ENCODE results near the gene BRCA2. TPM values are rescaled to one million over a fixed set of nuclear protein-coding genes. Genes with fewer than 3 reads are reported as not detected.
A peak's percentile ranks its signal among the peaks of the same experiment; 100 is the strongest.

The BRCA2 gene
- total and polyA plus RNA-seq, 2 donors: 1.5 to 11.0 TPM

DNA sequence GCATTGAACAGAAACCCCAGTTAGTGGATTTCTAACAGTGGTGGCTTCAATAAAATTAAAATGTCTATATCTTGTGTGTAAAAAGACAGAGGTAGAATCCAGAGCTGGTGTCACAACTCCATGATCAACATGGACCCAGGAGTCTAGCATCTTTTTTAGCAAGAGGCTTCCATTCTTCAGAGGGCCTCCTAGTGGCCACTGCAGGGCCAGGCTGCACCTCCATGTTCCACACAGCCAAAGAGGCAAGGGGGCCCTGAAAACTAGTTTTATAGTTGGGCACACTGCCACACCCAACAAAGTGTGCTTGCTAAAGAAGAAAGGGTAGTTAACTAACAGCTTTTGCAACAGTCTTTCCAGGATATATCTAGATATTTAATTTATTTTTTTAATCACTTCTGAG, 99.7 kb downstream of the BRCA2 start:
- Histone ChIP-seq H3K27ac (ENCODE audit: low read depth in 1 of 2, low read length in 1 of 2) (no peak overlapping the region), H3K9me3 (ENCODE audit: control insufficient read depth in 2 of 2, insufficient read depth in 1 of 2, low read length in 1 of 2) (peaks cover 3 to 11% of the 10 kb centered on the region in 2 donors), H3K4me3 (ENCODE audit: low read length in 2 of 2) (no peak overlapping the region), H3K4me1 (ENCODE audit: control insufficient read depth in 2 of 2, insufficient read depth in 2 of 2, low read length in 2 of 2) (peaks cover 0 to 2% of the 10 kb centered on the region in 2 donors), H3K36me3 (ENCODE audit: control insufficient read depth in 2 of 2, insufficient read depth in 2 of 2, low read length in 1 of 2) (peaks cover 5% of the 10 kb centered on the region in 2 donors), H3K27me3 (ENCODE audit: control insufficient read depth in 2 of 2, insufficient read depth in 1 of 2, low read length in 1 of 2) (no peaks in the 10 kb centered on the region)
- DNase-seq (ENCODE audit: low read depth in 6 of 9, low spot score in 9 of 9): peak in 1 of 9 donors; percentile 24

DNA sequence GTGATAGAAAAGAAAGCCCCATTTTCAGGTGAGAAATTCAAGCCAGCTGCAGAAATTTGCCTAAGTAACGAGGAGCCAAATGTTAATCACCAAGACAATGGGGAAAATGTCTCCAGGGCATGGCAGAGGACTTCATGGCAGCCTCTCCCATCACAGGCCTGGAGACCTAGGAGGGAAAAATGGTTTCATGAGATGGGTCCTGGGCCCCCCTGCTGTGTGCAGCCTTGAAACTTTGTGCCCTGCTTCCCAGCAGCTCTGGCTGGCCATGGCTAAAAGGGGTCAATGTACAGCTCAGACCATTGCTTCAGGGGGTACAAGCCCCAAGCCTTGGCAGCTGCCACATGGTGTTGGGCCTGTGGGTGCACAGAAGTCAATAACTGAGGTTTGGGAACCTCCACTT, 102.7 kb downstream of the BRCA2 start:
- Histone ChIP-seq H3K27ac (ENCODE audit: low read depth in 1 of 2, low read length in 1 of 2) (no peak overlapping the region), H3K4me3 (ENCODE audit: low read length in 2 of 2) (no peak overlapping the region), H3K27me3 (ENCODE audit: control insufficient read depth in 2 of 2, insufficient read depth in 1 of 2, low read length in 1 of 2) (no peaks in the 10 kb centered on the region), H3K4me1 (ENCODE audit: control insufficient read depth in 2 of 2, insufficient read depth in 2 of 2, low read length in 2 of 2) (no peaks in the 10 kb centered on the region), H3K36me3 (ENCODE audit: control insufficient read depth in 2 of 2, insufficient read depth in 2 of 2, low read length in 1 of 2) (peaks cover 7 to 11% of the 10 kb centered on the region in 2 donors), H3K9me3 (ENCODE audit: control insufficient read depth in 2 of 2, insufficient read depth in 1 of 2, low read length in 1 of 2) (peaks cover 4 to 13% of the 10 kb centered on the region in 2 donors)
- no peak for DNase-seq (ENCODE audit: low read depth in 6 of 9, low spot score in 9 of 9)
- 100% methylated on average over 1 of the region's 1 CpG for WGBS

- no peaks in the 10 kb centered on the region for H3K27me3 ChIP-seq (ENCODE audit: control insufficient read depth in 2 of 2, insufficient read depth in 1 of 2, low read length in 1 of 2)
- WGBS: 100% methylated on average over 2 of the region's 2 CpGs
- peaks cover 7 to 11% of the 10 kb centered on the region in 2 donors for H3K36me3 ChIP-seq (ENCODE audit: control insufficient read depth in 2 of 2, insufficient read depth in 2 of 2, low read length in 1 of 2)
- H3K4me1 ChIP-seq (ENCODE audit: control insufficient read depth in 2 of 2, insufficient read depth in 2 of 2, low read length in 2 of 2): peaks cover 3 to 4% of the 10 kb centered on the region in 2 donors
- no peak overlapping the region for H3K27ac ChIP-seq (ENCODE audit: low read depth in 1 of 2, low read length in 1 of 2)
- H3K9me3 ChIP-seq (ENCODE audit: control insufficient read depth in 2 of 2, insufficient read depth in 1 of 2, low read length in 1 of 2): peaks cover 4 to 13% of the 10 kb centered on the region in 2 donors
- no peak overlapping the region for H3K4me3 ChIP-seq (ENCODE audit: low read length in 2 of 2)
- no peak for DNase-seq (ENCODE audit: low read depth in 6 of 9, low spot score in 9 of 9)
These were observed 104.6 kb downstream of the BRCA2 start for GRCh38 chr13:32419862-32420261.

GRCh38 chr13:32423592-32423991, 108.3 kb downstream of the BRCA2 start:
- no peaks in the 10 kb centered on the region for H3K27me3 ChIP-seq (ENCODE audit: control insufficient read depth in 2 of 2, insufficient read depth in 1 of 2, low read length in 1 of 2)
- H3K4me1 ChIP-seq (ENCODE audit: control insufficient read depth in 2 of 2, insufficient read depth in 2 of 2, low read length in 2 of 2): peaks cover 12 to 28% of the 10 kb centered on the region in 2 donors
- H3K9me3 ChIP-seq (ENCODE audit: control insufficient read depth in 2 of 2, insufficient read depth in 1 of 2, low read length in 1 of 2): peaks cover 4 to 9% of the 10 kb centered on the region in 2 donors
- peaks cover 7 to 14% of the 10 kb centered on the region in 2 donors for H3K36me3 ChIP-seq (ENCODE audit: control insufficient read depth in 2 of 2, insufficient read depth in 2 of 2, low read length in 1 of 2)
- no peak for DNase-seq (ENCODE audit: low read depth in 6 of 9, low spot score in 9 of 9)
- H3K4me3 ChIP-seq (ENCODE audit: low read length in 2 of 2): no peak overlapping the region
- WGBS: 85% methylated on average over 3 of the region's 3 CpGs
- no peak overlapping the region for H3K27ac ChIP-seq (ENCODE audit: low read depth in 1 of 2, low read length in 1 of 2)

DNA sequence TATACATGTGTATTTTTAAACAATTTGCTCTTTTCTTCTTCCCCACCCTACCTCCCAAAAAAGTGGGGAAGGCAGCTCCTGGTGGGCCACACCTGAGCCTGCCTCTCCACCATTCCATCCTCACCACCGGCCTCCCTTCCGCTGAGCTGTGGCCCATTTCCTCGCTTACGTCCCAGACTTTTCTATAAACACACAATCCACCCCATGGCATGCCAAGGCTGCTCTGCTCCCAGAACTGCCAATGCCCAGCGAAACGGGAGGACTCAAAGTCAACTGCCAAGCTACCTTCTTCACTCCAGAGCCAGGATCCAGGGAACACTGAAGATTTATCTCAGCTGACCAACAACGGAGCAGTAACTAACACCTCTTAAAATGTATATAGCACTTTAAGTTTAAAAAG, 109.8 kb downstream of the BRCA2 start:
- H3K27ac ChIP-seq (ENCODE audit: low read depth in 1 of 2, low read length in 1 of 2): peak overlapping the region in 1 of 2 donors; percentile 5
- 98% methylated on average over 7 of the region's 7 CpGs for WGBS

DNA sequence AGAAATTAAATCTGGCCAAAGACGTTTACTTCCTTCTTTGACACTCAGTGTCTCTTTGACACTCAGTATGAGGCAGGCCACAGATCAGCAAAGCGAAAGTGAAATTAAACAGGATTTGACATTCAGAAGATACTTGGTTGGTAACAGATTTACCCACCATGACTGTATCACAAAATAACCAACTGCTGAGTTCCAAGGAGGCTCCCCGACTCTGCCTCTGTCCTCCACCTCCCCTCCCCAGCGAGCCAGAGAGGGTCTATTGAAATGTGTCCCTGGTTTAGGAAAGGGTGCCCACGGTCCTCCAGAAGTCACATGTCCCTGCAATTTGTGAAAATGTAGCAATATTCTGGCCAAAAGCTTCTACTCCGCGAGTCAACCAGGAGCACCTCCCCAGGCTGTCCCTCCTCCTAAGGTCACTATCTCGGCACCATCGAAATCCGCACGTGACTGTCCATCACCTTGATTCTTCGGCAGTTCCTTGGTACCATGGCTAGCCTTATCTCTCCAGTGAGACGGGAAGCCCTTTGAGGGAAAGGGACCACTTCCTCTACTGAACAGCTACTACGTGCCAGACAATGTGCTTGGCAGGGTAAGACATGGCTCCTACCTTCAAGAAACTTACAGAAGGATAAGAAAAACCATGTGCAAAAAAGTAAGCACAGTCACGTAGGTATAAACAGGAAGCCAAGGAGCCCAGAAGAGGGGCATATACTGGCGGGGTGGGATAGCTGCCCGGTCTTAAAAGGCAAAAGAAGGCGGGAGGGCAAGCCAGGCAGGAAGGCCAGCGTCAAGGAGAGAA, 111.1 kb downstream of the BRCA2 start:
- Histone ChIP-seq H3K27me3 (ENCODE audit: control insufficient read depth in 2 of 2, insufficient read depth in 1 of 2, low read length in 1 of 2) (no peaks in the 10 kb centered on the region), H3K36me3 (ENCODE audit: control insufficient read depth in 2 of 2, insufficient read depth in 2 of 2, low read length in 1 of 2) (peaks cover 0 to 6% of the 10 kb centered on the region in 2 donors), H3K27ac (ENCODE audit: low read depth in 1 of 2, low read length in 1 of 2) (peak overlapping the region; percentile 98 to 99), H3K4me1 (ENCODE audit: control insufficient read depth in 2 of 2, insufficient read depth in 2 of 2, low read length in 2 of 2) (peaks cover 12 to 43% of the 10 kb centered on the region in 2 donors), H3K9me3 (ENCODE audit: control insufficient read depth in 2 of 2, insufficient read depth in 1 of 2, low read length in 1 of 2) (no peaks in the 10 kb centered on the region), H3K4me3 (ENCODE audit: low read length in 2 of 2) (peak overlapping the region; percentile 69 to 94)
- DNase-seq (ENCODE audit: low read depth in 6 of 9, low spot score in 9 of 9): peak in 8 of 9 donors; percentile 29 to 90 (median 66)
- 38% methylated on average over 19 of the region's 19 CpGs for WGBS

More for the DNA sequence above, 109.8 kb downstream of the BRCA2 start:
- no peaks in the 10 kb centered on the region for H3K27me3 ChIP-seq (ENCODE audit: control insufficient read depth in 2 of 2, insufficient read depth in 1 of 2, low read length in 1 of 2)
- peaks cover under 1 to 8% of the 10 kb centered on the region in 2 donors for H3K36me3 ChIP-seq (ENCODE audit: control insufficient read depth in 2 of 2, insufficient read depth in 2 of 2, low read length in 1 of 2)
- peaks cover 0 to under 1% of the 10 kb centered on the region in 2 donors for H3K9me3 ChIP-seq (ENCODE audit: control insufficient read depth in 2 of 2, insufficient read depth in 1 of 2, low read length in 1 of 2)
- no peak for DNase-seq (ENCODE audit: low read depth in 6 of 9, low spot score in 9 of 9)
- H3K4me3 ChIP-seq (ENCODE audit: low read length in 2 of 2): no peak overlapping the region
- H3K4me1 ChIP-seq (ENCODE audit: control insufficient read depth in 2 of 2, insufficient read depth in 2 of 2, low read length in 2 of 2): peaks cover 12 to 40% of the 10 kb centered on the region in 2 donors

GRCh38 chr13:32426990-32427851, 111.9 kb downstream of the BRCA2 start:
- peak overlapping the region; percentile 69 to 94 for H3K4me3 ChIP-seq (ENCODE audit: low read length in 2 of 2)
- under 1% methylated on average over 90 of the region's 90 CpGs for WGBS
- DNase-seq (ENCODE audit: low read depth in 6 of 9, low spot score in 9 of 9): peak in 8 of 9 donors; percentile 41 to 85 (median 60)

GRCh38 chr13:32427852-32428580, 112.7 kb downstream of the BRCA2 start, which contains the start of gene N4BP2L1:
TSS of gene N4BP2L1 (minus strand) at chr13:32428130. CDS start at chr13:32428082, 48 bp downstream.
- WGBS: under 1% methylated on average over 40 of the region's 40 CpGs
- peak in 8 of 9 donors; percentile 51 to 82 (median 67) for DNase-seq (ENCODE audit: low read depth in 6 of 9, low spot score in 9 of 9)

More at GRCh38 chr13:32426990-32427851, 111.9 kb downstream of the BRCA2 start:
- Histone ChIP-seq H3K4me1 (ENCODE audit: control insufficient read depth in 2 of 2, insufficient read depth in 2 of 2, low read length in 2 of 2) (peaks cover 12 to 43% of the 10 kb centered on the region in 2 donors), H3K9me3 (ENCODE audit: control insufficient read depth in 2 of 2, insufficient read depth in 1 of 2, low read length in 1 of 2) (no peaks in the 10 kb centered on the region), H3K27me3 (ENCODE audit: control insufficient read depth in 2 of 2, insufficient read depth in 1 of 2, low read length in 1 of 2) (no peaks in the 10 kb centered on the region), H3K27ac (ENCODE audit: low read depth in 1 of 2, low read length in 1 of 2) (peak overlapping the region; percentile 98 to 99), H3K36me3 (ENCODE audit: control insufficient read depth in 2 of 2, insufficient read depth in 2 of 2, low read length in 1 of 2) (peaks cover 0 to 6% of the 10 kb centered on the region in 2 donors)

More at GRCh38 chr13:32427852-32428580, 112.7 kb downstream of the BRCA2 start, which contains the start of gene N4BP2L1:
- Histone ChIP-seq H3K4me1 (ENCODE audit: control insufficient read depth in 2 of 2, insufficient read depth in 2 of 2, low read length in 2 of 2) (peaks cover 12 to 43% of the 10 kb centered on the region in 2 donors), H3K36me3 (ENCODE audit: control insufficient read depth in 2 of 2, insufficient read depth in 2 of 2, low read length in 1 of 2) (peaks cover 3% of the 10 kb centered on the region in 2 donors), H3K4me3 (ENCODE audit: low read length in 2 of 2) (peak within 1 kb of the TSS; percentile 69 to 94), H3K27me3 (ENCODE audit: control insufficient read depth in 2 of 2, insufficient read depth in 1 of 2, low read length in 1 of 2) (no peaks in the 10 kb centered on the region), H3K27ac (ENCODE audit: low read depth in 1 of 2, low read length in 1 of 2) (peak within 1 kb of the TSS; percentile 98 to 99), H3K9me3 (ENCODE audit: control insufficient read depth in 2 of 2, insufficient read depth in 1 of 2, low read length in 1 of 2) (no peaks in the 10 kb centered on the region)

All from thymus (tissue), 11 donors.